Thyroid gland (tissue), 4 donors: ENCODE data around the gene SLC48A1.

Experiments used
- POLR2A ChIP-seq, 2 donors: fragments of 450-650 bp; IDR thresholded peaks; one replicate each; pipeline ENCODE4 v1.6.1; 2017; ENCODE audit warnings: antibody characterized with exemption in 2 of 2, mild to moderate bottlenecking in 2 of 2, moderate library complexity in 1 of 2
- TF ChIP-seq, protein P1 (sequence below), 6 experiments: fragments of 200-600 bp in 3 of 6; fragments of 450-650 bp in 3 of 6; sonication (generic) in 3 of 6; IDR thresholded peaks; one replicate each; pipeline ENCODE4 v1.5.1; 2016 to 2019; ENCODE audit warnings: antibody characterized with exemption in 6 of 6, mild to moderate bottlenecking in 2 of 6, inconsistent platforms in 1 of 6, moderate library complexity in 1 of 6

DNA sequence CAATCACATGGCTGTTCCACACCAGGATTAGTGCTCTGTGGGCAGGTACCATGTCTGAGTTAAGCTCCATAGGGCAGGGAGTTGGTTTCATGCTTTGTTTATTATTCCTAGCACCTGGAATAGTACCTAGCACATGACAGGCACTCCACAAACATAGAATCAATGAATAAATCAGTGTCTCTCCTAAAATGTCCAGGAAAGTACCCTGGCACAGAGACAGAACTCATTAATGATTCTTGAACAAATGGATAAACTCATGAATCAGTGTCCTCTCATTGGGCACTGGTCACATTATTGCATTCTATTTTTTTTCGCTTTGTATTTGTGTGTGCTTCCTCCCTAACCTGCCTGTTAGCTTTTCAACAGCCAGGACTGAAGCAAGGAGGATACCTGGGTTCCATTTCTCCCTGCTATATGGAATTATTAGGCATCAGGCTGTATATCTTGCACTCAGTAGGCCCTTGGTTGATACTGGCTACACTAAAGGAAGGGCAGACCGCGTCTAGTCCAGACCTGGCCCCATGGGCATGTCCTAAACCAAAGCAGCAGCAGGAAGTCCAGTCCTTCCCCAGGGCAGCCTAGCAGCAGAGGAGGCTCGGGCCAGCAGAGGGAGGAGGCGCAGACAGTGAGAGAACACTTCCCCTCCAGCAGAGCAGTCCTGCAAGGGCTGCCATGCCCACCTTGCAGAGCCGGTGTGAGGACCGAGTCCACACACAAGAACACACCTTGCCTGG, 28.3 kb downstream of the SLC48A1 start:
- TF ChIP-seq, protein P1, sequence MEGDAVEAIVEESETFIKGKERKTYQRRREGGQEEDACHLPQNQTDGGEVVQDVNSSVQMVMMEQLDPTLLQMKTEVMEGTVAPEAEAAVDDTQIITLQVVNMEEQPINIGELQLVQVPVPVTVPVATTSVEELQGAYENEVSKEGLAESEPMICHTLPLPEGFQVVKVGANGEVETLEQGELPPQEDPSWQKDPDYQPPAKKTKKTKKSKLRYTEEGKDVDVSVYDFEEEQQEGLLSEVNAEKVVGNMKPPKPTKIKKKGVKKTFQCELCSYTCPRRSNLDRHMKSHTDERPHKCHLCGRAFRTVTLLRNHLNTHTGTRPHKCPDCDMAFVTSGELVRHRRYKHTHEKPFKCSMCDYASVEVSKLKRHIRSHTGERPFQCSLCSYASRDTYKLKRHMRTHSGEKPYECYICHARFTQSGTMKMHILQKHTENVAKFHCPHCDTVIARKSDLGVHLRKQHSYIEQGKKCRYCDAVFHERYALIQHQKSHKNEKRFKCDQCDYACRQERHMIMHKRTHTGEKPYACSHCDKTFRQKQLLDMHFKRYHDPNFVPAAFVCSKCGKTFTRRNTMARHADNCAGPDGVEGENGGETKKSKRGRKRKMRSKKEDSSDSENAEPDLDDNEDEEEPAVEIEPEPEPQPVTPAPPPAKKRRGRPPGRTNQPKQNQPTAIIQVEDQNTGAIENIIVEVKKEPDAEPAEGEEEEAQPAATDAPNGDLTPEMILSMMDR (IDR thresholded peaks at IDR 0.05), result no peak
- TF ChIP-seq POLR2A (IDR thresholded peaks at IDR 0.05), result no peak
